GM12891 (cell line): ENCODE results near the gene RGS14.

Experiments
- PAX5 ChIP-seq: IDR thresholded peaks from 2 replicates; pipeline ENCODE4 v1.6.1; 2011; ENCODE audit warnings: low read length, moderate library complexity, mild to moderate bottlenecking; ENCODE audit not compliant: insufficient read depth, severe bottlenecking
- POLR2A ChIP-seq: IDR thresholded peaks from 2 replicates; pipeline ENCODE4 v1.6.1; 2011; ENCODE audit warnings: low read depth, low read length, control low read depth
- POLR2AphosphoS5 ChIP-seq: IDR thresholded peaks from 2 replicates; pipeline ENCODE4 v1.6.1; 2011; ENCODE audit warnings: low read depth, low read length, control low read depth
- TAF1 ChIP-seq: IDR thresholded peaks from 2 replicates; pipeline ENCODE4 v1.6.1; 2011; ENCODE audit warnings: low read depth, low read length, control low read depth

GRCh38 chr5:177334781-177335700 lies 22.7 kb upstream of the RGS14 start:
- TF ChIP-seq POLR2AphosphoS5: no peak
- no peak for TF ChIP-seq POLR2A
- no peak for TF ChIP-seq TAF1
- TF ChIP-seq PAX5: no peak
